ENCODE data around the gene PRIM2.
"Not testable (repeated sequence)": the region's sequence is repeated elsewhere in the genome, so short reads cannot be mapped to it uniquely, and the experiment has no call there.

PRIM2 gene

GRCh38 chr6:57631773-57632172, 314.3 kb downstream of the PRIM2 start:
- not testable (repeated sequence) for DNase-seq

GRCh38 chr6:57658526-57658925, 341.1 kb downstream of the PRIM2 start:
- DNase-seq: not testable (repeated sequence)

GRCh38 chr6:57659794-57660193, 342.4 kb downstream of the PRIM2 start:
- DNase-seq: not testable (repeated sequence)

GRCh38 chr6:57660940-57661339, 343.5 kb downstream of the PRIM2 start:
- not testable (repeated sequence) for DNase-seq

GRCh38 chr6:57668108-57668507, 350.7 kb downstream of the PRIM2 start:
- DNase-seq: not testable (repeated sequence)

GRCh38 chr6:57671237-57671636, 353.8 kb downstream of the PRIM2 start:
- not testable (repeated sequence) for DNase-seq

GRCh38 chr6:57671937-57672627, 354.7 kb downstream of the PRIM2 start:
- DNase-seq: not testable (repeated sequence)

GRCh38 chr6:57673281-57673680, 355.9 kb downstream of the PRIM2 start:
- DNase-seq: not testable (repeated sequence)

- not testable (repeated sequence) for DNase-seq
Observed at GRCh38 chr6:57675386-57675785, 358.0 kb downstream of the PRIM2 start.

- not testable (repeated sequence) for DNase-seq
Observed at GRCh38 chr6:57696382-57696781, 379.0 kb downstream of the PRIM2 start.

Data from stimulated activated naive CD4-positive, alpha-beta T cell (primary cell).